ENCODE results near the gene ZSCAN22.
A peak's percentile ranks its signal among the peaks of the same experiment; 100 is the strongest.

Gene ZSCAN22

DNA sequence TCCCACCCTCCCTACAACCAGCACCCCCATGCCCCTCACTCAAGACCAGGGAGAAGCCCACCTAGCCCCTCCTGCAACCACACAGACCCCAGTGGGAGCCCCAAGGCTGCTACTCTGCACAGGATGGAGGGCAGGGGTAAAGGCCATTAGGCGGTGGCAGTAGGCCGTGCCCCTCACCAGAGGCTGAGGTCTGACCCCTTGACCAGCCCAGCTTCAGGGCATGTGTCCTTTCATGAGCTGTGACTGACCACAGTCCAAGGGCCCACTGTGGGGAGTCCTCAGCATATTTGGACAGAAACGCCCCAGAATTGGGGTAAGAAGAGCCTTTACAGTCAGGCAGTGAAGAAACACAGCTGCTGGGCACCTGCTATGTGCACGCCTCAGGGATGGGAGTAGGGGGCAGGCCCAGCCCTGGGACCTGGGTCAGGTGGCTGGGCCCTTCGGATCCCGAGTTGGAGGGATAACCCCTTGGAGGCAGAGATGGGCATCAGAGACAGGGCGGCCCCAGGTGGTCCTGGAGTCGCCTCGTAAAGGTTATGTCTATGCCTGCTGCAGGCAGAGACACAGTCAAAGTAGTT, 58.6 kb downstream of the ZSCAN22 start:
- Histone ChIP-seq H3K27me3 (replicated peaks; ENCODE audit: control insufficient read depth, insufficient read depth, low read length) (no peaks in the 10 kb centered on the region), H3K36me3 (ENCODE audit: control insufficient read depth, insufficient read depth, low read length) (peaks cover 6% of the 10 kb centered on the region), H3K4me3 (replicated peaks; ENCODE audit: low read depth, low read length) (peak overlapping the region; percentile 80)
- no peak for DNase-seq (ENCODE audit: extremely low read depth, insufficient read length)
- TF ChIP-seq CTCF (IDR thresholded peaks at IDR 0.05; ENCODE audit: insufficient read depth, low read length, poor library complexity, severe bottlenecking): no peak

DNA sequence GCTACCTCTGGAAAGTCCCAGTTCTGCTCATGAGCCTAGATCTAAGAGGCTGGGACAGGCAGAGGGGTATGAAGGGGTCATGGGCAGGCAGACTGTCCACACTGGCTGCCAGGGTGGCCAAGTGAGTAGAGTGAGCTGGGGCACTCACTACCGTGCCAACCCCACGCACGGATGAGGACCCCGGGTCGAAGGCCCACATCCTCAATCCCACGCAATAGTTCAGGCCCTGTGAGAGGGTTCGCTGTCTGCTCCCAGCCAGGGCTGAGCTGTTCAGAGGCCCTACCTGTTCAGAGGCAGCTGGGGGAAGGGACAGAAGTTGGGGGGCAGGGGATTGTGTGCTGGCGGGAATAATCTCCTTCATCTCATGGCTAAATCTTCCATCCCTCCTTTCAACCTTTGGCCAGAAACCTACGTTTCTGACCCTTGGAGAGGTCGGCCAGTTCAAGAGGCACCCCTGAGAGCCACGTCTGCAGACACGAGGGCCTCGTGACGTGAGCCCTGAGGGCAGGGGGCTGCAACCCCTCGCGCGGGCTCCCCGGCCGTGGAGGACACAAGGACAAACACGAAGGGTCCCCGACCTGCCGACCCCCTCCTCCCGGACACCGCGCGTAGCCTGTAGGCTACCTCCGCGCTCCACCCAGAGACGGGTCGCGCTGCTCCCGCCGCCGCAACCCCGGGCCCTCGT, 59.2 kb downstream of the ZSCAN22 start:
- DNase-seq (ENCODE audit: extremely low read depth, insufficient read length): peak; percentile 76
- Histone ChIP-seq H3K27me3 (replicated peaks; ENCODE audit: control insufficient read depth, insufficient read depth, low read length) (no peaks in the 10 kb centered on the region), H3K4me3 (replicated peaks; ENCODE audit: low read depth, low read length) (peak overlapping the region; percentile 80), H3K36me3 (ENCODE audit: control insufficient read depth, insufficient read depth, low read length) (peaks cover 9% of the 10 kb centered on the region)
- no peak for TF ChIP-seq CTCF (IDR thresholded peaks at IDR 0.05; ENCODE audit: insufficient read depth, low read length, poor library complexity, severe bottlenecking)

DNA sequence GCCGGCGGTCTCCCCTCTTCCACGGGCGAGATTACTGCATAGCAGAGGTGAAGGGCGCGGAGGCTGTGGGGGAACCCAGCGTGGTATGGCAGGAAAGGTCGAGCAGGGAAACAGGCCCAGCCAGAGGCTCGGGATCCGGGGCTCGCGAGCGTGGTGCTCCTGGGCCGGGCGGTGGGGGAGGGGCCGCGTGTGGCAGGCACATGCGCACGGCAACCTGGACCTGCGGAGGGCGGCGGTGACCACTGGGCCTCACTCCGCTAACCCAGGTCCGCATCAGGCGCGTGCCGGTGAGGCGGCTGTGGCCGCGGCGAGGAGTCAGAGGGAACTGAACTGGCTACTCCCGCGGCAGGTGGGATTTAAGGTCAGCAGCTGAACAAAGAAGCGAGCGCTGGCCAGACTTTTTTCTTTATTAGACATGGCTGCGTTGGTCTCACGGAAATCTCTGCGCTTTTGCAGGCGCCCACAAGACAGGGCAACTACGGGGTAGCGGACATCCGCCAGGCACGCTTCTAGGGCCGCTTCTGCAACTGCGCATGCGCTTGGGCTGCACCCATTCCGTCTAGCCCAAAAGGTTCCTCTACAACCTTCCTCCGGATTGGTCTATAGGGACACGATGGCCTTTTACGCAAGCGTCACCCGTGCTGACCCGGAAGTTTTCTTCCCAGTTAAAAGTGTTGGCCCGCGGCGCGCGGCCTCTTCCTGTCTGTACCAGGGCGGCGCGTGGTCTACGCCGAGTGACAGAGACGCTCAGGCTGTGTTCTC, 60.0 kb downstream of the ZSCAN22 start, which contains the start of gene RPS5:
Gene RPS5 (plus strand): TSS at position 694 of the 762 bp plus-strand sequence. CDS start 869 bp downstream, outside the sequence.
- TF ChIP-seq CTCF (IDR thresholded peaks at IDR 0.05; ENCODE audit: insufficient read depth, low read length, poor library complexity, severe bottlenecking): no peak
- peak; percentile 92 for DNase-seq (ENCODE audit: extremely low read depth, insufficient read length)
- no peaks in the 10 kb centered on the region for H3K27me3 ChIP-seq (replicated peaks; ENCODE audit: control insufficient read depth, insufficient read depth, low read length)
- H3K4me3 ChIP-seq (replicated peaks; ENCODE audit: low read depth, low read length): peak within 1 kb of the TSS; percentile 80
- peaks cover 9% of the 10 kb centered on the region for H3K36me3 ChIP-seq (ENCODE audit: control insufficient read depth, insufficient read depth, low read length)

- H3K36me3 ChIP-seq (ENCODE audit: control insufficient read depth, insufficient read depth, low read length): peaks cover 13% of the 10 kb centered on the region
- H3K27me3 ChIP-seq (replicated peaks; ENCODE audit: control insufficient read depth, insufficient read depth, low read length): no peaks in the 10 kb centered on the region
- DNase-seq (ENCODE audit: extremely low read depth, insufficient read length): no peak
- H3K4me3 ChIP-seq (replicated peaks; ENCODE audit: low read depth, low read length): peak overlapping the region; percentile 80
- TF ChIP-seq CTCF (IDR thresholded peaks at IDR 0.05; ENCODE audit: insufficient read depth, low read length, poor library complexity, severe bottlenecking): peak; percentile 30
These were observed 60.8 kb downstream of the ZSCAN22 start for GRCh38 chr19:58387338-58388174.

DNA sequence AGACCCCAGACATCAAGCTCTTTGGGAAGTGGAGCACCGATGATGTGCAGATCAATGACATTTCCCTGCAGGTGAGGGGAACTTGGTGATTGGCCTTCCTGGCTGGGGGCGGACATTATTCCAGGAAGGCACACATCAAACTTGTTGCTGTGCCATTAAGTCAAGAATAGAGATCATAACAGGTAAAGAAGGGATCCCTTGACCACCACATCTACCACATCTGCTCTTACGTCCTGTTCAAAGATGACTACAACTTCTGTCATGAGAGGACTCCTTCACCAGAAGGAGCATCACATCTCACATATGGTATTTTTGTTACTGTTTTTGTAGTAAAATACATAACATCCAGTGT, 61.4 kb downstream of the ZSCAN22 start:
- H3K27me3 ChIP-seq (replicated peaks; ENCODE audit: control insufficient read depth, insufficient read depth, low read length): no peaks in the 10 kb centered on the region
- no peak for DNase-seq (ENCODE audit: extremely low read depth, insufficient read length)
- peaks cover 19% of the 10 kb centered on the region for H3K36me3 ChIP-seq (ENCODE audit: control insufficient read depth, insufficient read depth, low read length)
- H3K4me3 ChIP-seq (replicated peaks; ENCODE audit: low read depth, low read length): peak overlapping the region; percentile 80
- no peak for TF ChIP-seq CTCF (IDR thresholded peaks at IDR 0.05; ENCODE audit: insufficient read depth, low read length, poor library complexity, severe bottlenecking)

All from GM06990 (cell line).